Nephron (organoid): ENCODE measurements around the gene PPIF.

Experiments used
- H3K27ac Mint-ChIP-seq, 3 experiments: 2 replicates each; pipeline ENCODE4 v1.8.0; 2020; ENCODE audit warnings: mixed read lengths in 3 of 3, mild to moderate bottlenecking in 2 of 3, moderate library complexity in 1 of 3
- H3K27me3 Mint-ChIP-seq: 2 replicates; pipeline ENCODE4 v1.8.0; 2021; ENCODE audit warnings: low read depth, mild to moderate bottlenecking, moderate library complexity, mixed read lengths
- H3K36me3 Mint-ChIP-seq: 2 replicates; pipeline ENCODE4 v1.8.0; 2020; ENCODE audit warnings: low read depth, mixed read lengths
- H3K4me1 Mint-ChIP-seq: 2 replicates; pipeline ENCODE4 v1.8.0; 2020; ENCODE audit warnings: mixed read lengths
- H3K4me3 Mint-ChIP-seq, 3 experiments: 2 replicates each; pipeline ENCODE4 v1.8.0; 2020; ENCODE audit warnings: mild to moderate bottlenecking in 3 of 3, mixed read lengths in 3 of 3, moderate library complexity in 2 of 3
- H3K9me3 Mint-ChIP-seq: 2 replicates; pipeline ENCODE4 v1.8.0; 2020; ENCODE audit warnings: mixed read lengths
- CTCF ChIP-seq, 3 experiments: fragments of 200-600 bp; sonication (generic); IDR thresholded peaks; one replicate each; pipeline ENCODE4 v1.5.0; 2021; ENCODE audit warnings: antibody characterized with exemption in 3 of 3; ENCODE audit not compliant: unreplicated experiment in 3 of 3

The PPIF gene

GRCh38 chr10:79347226-79347893 is at the start of gene PPIF:
Gene PPIF (plus strand): TSS chr10:79347469. CDS start chr10:79347549, 80 bp downstream.
- H3K27me3 Mint-ChIP-seq: peaks cover 4% of the 10 kb centered on the region
- H3K36me3 Mint-ChIP-seq: peaks cover 17% of the 10 kb centered on the region
- no peaks in the 10 kb centered on the region for H3K9me3 Mint-ChIP-seq
- peaks cover 17% of the 10 kb centered on the region for H3K4me1 Mint-ChIP-seq
- peak within 1 kb of the TSS; percentile 27 to 52 (median 37) for H3K27ac Mint-ChIP-seq
- TF ChIP-seq CTCF (IDR thresholded peaks at IDR 0.05; ENCODE audit: unreplicated experiment in 3 of 3): peak; percentile 98 to 99 (median 98)
- H3K4me3 Mint-ChIP-seq: peak within 1 kb of the TSS; percentile 81 to 85 (median 83)

GRCh38 chr10:79298403-79299244 is 48.6 kb upstream of the PPIF start:
- Mint-ChIP-seq H3K4me3 (no peak overlapping the region), H3K36me3 (peaks cover 76% of the 10 kb centered on the region), H3K4me1 (no peaks in the 10 kb centered on the region), H3K27ac (no peak overlapping the region), H3K27me3 (no peaks in the 10 kb centered on the region), H3K9me3 (no peaks in the 10 kb centered on the region)
- TF ChIP-seq CTCF (IDR thresholded peaks at IDR 0.05; ENCODE audit: unreplicated experiment in 3 of 3): no peak

- no peak overlapping the region for H3K4me3 Mint-ChIP-seq
- no peak overlapping the region for H3K27ac Mint-ChIP-seq
These were observed 47.6 kb upstream of the PPIF start for GRCh38 chr10:79299397-79300241.

GRCh38 chr10:79300711-79301110 is 46.6 kb upstream of the PPIF start:
- no peak overlapping the region for H3K4me3 Mint-ChIP-seq
- no peaks in the 10 kb centered on the region for H3K9me3 Mint-ChIP-seq
- peaks cover 73% of the 10 kb centered on the region for H3K36me3 Mint-ChIP-seq
- H3K27me3 Mint-ChIP-seq: no peaks in the 10 kb centered on the region
- no peak for TF ChIP-seq CTCF (IDR thresholded peaks at IDR 0.05; ENCODE audit: unreplicated experiment in 3 of 3)
- H3K4me1 Mint-ChIP-seq: no peaks in the 10 kb centered on the region
- no peak overlapping the region for H3K27ac Mint-ChIP-seq

More at GRCh38 chr10:79299397-79300241, 47.6 kb upstream of the PPIF start:
- Mint-ChIP-seq H3K27me3 (no peaks in the 10 kb centered on the region), H3K9me3 (no peaks in the 10 kb centered on the region), H3K36me3 (peaks cover 75% of the 10 kb centered on the region), H3K4me1 (no peaks in the 10 kb centered on the region)
- no peak for TF ChIP-seq CTCF (IDR thresholded peaks at IDR 0.05; ENCODE audit: unreplicated experiment in 3 of 3)

- Mint-ChIP-seq H3K36me3 (peaks cover 68% of the 10 kb centered on the region), H3K9me3 (no peaks in the 10 kb centered on the region), H3K27me3 (no peaks in the 10 kb centered on the region), H3K27ac (no peak overlapping the region), H3K4me3 (no peak overlapping the region), H3K4me1 (no peaks in the 10 kb centered on the region)
- no peak for TF ChIP-seq CTCF (IDR thresholded peaks at IDR 0.05; ENCODE audit: unreplicated experiment in 3 of 3)
These were observed 45.3 kb upstream of the PPIF start for GRCh38 chr10:79301754-79302530.
